Stimulated activated CD4-positive, alpha-beta T cell treated with anti-CD3 and anti-CD28 coated beads, TNF-alpha, amount 100 ng/mL, for 48 hours (primary cell): ENCODE results near the gene MRPL27.

ENCODE experiments used
- DNase-seq, 3 donors: peaks; one replicate each; pipeline ENCODE4 v3.0.0-alpha.2; 2020; ENCODE audit warnings: low read depth in 3 of 3

The MRPL27 gene

DNA sequence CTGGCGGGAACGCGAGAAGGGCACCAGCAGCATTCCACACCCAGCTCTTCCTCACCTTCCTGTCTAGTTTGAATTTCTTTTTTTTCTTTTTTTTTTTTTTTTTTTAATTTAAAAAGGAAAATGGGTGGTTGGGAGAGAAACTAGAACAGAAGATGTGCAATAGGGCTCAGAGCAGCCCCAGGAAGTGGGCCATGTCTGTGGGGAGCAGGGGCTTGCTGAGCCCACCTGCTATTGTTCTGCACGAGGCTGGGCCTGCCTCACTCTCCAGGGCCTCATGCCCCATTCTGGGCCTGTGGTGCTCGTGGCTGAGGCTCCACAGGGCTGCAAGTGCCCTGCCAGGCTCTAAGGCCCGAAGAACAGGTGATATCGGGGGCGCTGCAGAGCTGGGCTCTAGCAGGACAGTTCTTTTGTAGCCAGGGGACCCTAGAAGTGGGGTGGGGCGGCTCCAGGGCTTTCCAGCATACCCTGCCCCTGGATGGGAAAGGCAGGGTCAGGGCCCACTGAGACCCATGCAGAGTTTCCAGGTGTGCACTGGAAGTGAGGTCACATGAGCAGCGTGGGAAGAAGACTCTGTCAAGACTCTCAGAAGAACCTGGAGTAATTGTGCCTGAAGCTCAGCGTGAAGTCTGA, 12.4 kb downstream of the MRPL27 start:
- no peak for DNase-seq

- DNase-seq, result no peak
Observed at GRCh38 chr17:50359998-50360461, 13.0 kb downstream of the MRPL27 start.

GRCh38 chr17:50359005-50359699, 13.8 kb downstream of the MRPL27 start:
- no peak for DNase-seq

DNA sequence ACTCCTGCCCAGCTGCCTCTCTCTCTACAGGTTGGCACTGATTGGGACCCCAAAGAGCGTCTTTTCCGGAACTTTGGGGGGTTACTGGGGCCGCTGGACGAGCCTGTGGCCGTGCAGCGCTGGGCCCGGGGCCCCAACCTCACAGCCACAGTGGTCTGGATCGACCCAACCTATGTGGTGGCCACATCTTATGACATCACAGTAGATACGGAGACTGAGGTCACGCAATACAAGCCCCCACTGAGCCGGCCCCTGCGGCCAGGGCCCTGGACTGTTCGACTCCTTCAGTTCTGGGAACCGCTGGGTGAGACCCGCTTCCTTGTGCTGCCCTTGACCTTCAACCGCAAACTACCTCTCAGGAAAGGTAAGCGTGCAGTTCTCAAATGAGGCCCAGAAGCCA, 14.8 kb downstream of the MRPL27 start:
- no peak for DNase-seq

- no peak for DNase-seq
Observed at GRCh38 chr17:50356892-50357510, 16.0 kb downstream of the MRPL27 start.

- DNase-seq, result no peak
Observed at GRCh38 chr17:50356418-50356817, 16.6 kb downstream of the MRPL27 start.

GRCh38 chr17:50355701-50356341, 17.2 kb downstream of the MRPL27 start:
- no peak for DNase-seq

DNA sequence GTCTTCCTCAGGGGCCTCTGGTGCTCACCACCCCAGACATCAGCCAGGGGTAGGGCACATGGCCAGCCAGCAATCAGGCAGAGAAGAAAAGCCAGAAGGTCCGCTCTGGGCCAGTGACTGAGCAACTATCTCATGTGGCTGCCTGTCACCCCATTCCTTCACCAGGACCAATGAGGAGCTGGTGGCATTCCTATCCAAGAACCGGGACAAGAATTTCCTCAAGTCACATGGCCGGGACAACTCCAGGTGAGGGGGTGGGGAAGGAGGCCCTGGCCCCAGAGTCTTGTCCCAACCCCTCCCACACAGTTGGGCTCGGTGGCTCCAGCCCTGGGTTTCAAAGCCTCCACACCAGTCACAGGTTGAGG, 17.7 kb downstream of the MRPL27 start:
- no peak for DNase-seq

DNA sequence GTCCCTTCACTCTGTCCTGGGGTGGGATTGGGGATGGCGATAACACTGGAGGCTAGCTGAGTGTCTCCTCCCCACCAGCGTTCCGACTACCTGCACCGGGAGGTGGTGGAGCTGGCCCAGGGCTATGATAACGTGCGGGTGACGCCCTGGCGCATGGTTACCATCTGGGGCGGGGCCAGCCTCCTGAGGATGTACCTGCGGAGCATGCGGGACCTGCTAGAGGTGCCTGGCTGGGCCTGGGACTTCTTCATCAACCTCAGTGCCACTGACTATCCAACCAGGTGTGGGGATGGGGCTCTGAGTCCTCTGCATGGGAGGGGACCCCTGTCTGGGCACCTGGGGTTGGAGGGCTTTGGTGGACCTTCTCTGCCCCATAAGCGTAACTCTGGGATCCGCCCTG, 18.2 kb downstream of the MRPL27 start:
- no peak for DNase-seq

- DNase-seq, result no peak
Observed at GRCh38 chr17:50354198-50354597, 18.8 kb downstream of the MRPL27 start.

DNA sequence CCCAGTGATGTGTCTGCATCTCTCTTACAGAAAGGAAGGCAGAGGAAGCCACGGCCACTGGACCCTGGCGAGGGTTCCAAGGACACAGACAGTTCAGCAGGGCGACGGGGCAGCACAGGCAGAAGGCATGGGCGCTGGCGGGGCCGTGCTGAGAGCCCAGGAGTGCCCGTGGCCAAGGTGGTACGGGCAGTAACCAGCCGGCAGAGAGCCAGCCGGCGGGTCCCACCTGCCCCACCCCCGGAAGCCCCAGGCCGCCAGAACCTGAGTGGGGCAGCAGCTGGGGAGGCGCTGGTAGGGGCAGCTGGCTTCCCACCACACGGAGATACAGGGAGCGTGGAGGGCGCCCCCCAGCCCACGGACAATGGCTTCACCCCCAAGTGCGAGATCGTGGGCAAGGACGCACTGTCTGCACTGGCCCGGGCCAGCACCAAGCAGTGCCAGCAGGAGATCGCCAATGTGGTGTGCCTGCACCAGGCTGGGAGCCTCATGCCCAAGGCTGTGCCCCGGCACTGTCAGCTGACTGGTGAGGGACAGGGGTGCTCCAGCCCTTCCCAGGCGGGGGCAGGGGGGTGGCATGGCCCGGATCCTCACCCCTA, 19.3 kb downstream of the MRPL27 start:
- no peak for DNase-seq

- DNase-seq, result no peak
Observed at GRCh38 chr17:50352693-50353599, 20.0 kb downstream of the MRPL27 start.

DNA sequence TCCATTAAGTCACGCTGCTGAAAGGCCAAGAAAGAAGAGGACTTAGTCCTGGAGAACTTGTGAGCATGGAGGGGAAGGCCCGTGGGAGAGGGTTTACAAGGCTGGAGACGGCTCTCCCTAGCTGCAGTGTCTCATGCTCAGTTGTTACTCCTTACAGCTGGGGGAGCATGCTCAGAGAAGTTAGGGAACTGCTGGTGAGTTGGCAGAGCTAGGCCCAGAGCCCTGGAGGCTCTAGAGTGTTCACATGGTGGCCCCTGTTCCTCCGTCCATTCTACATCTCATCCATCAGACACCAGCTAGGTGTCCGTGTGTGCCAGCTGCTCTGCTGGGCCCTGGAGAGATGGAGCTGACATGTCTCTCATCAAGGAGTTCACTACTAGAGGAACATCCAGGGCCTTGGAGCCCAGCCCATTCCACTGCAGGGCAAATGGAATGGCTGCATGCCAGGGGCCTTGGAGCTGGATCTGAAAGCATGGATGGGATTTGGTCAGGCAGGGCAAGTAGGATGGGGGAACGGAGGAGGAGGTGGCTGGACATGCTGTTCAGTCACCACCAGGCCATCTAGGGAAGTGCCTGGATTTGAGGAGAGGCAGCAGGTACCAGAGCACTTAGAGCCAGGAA, 20.8 kb downstream of the MRPL27 start:
- no peak for DNase-seq

GRCh38 chr17:50350733-50351132, 22.3 kb downstream of the MRPL27 start:
- no peak for DNase-seq

GRCh38 chr17:50349243-50349600, 23.8 kb downstream of the MRPL27 start:
- no peak for DNase-seq

- DNase-seq, result no peak
Observed at GRCh38 chr17:50348522-50349242, 24.3 kb downstream of the MRPL27 start.

DNA sequence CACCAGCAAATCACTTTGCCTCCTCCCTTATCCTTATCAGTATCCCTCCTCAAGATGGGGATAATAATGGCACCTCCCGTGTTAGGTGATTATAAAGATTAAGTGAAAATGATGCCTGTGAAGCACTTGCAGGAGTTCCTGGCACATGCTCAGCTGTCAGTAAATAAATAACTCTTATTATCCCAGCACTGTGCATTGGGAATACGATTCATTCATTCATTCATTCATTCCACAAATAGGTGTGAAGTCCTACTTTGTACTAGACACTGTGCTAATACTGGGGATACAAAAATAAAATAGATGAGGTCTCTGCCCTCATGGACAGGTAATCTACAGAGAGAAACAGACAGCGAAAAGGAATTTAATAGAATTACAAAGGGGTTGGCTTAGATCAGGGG, 25.1 kb downstream of the MRPL27 start:
- DNase-seq, result no peak

DNA sequence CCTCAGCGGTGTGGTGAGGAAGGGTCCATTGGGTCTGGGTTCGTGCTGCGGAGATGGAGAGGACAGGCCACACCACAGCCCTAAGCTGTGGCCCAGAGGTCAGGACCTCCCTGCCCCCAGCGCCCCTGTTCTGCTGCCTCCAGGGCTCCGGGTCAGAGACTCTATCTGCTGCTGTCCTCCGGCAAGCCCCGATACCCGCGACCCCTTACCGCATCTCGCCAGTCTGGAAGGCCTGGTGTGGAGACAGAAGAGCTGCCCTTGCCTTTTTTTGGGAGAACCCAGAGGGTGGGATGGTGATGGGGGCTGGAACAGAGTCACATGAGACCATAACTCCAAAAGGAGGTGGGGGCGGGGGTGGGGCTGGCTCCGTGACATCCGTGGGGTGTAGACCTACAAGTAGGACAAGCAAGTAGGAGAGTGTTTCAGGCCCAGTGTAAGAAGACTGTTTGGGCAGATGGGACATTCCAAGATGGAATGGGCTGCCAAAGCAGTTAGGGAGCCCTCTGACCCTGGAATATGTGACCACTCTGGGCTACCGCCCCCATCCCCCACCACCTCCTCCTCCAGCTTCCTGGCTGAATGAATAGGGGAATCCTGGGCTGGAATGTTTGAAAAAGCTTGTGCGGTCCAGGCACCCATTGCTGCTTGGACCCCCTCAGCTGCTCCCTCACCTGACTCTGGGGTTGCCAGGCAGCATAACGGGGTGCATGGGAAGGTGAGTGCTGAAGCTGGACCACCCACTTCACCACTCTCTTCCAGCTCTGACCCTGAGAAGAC, 25.7 kb downstream of the MRPL27 start:
- no peak for DNase-seq

DNA sequence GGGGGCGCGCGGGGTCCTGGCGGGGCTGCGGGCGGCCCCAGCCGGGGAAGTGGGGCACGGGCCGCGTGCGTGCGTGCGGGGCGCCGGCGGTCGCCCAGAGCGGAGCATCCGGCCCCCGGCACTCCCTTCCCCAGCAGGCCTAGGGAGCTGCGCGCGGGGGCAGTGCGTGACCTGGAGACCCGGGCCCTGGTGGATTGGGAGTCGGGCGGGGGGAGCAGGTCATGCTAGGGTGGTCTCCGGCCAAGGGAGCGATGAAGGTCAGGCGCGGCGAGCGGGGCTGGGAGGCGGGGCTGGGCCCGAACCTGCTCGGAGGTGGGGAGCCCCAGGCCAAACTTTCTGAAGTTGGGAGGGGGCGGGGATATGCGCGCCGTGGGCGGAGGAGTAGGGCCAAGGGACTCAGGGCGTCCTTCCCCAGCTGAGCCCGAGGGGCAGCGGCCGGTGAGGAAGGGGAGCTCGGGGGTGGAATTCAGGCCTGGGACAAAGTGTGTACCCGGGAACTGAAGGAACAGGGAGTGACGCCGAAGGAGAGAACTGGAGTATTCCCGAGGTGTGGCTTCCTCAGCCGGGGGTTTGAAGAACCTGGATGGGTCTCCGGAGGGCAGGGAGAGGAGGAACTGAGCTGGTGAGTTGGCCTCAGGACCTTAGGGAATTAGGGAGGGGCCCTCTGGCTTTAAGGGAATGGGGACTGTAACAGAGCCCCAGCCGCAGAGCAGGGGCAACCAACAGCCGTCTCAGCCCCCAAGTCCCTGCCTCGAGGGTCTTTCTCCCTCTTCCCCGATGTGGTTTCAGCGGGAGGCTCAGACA, 26.5 kb downstream of the MRPL27 start:
- DNase-seq, result peak; percentile 12 to 53 (median 20)
